HepG2 (cell line): Measurements from ENCODE around the gene THBS1. TPM values are rescaled to one million over a fixed set of nuclear protein-coding genes. Genes with fewer than 3 reads are reported as not detected.
A peak's percentile ranks its signal among the peaks of the same experiment; 100 is the strongest.

ENCODE experiments used
- ARID2 ChIP-seq: sonication (generic); formaldehyde crosslinking; IDR thresholded peaks from 2 replicates; pipeline ENCODE4 v1.8.1; 2022; ENCODE audit warnings: mild to moderate bottlenecking, missing genetic modification reagents, borderline replicate concordance
- ARNT2 ChIP-seq: sonication (generic); formaldehyde crosslinking; IDR thresholded peaks from 2 replicates; pipeline ENCODE4 v1.8.0; 2022; ENCODE audit warnings: mild to moderate bottlenecking, low read depth, missing genetic modification reagents, moderate library complexity
- ASH2L ChIP-seq: fragments of 300-600, 200-600 bp; sonication (generic); IDR thresholded peaks from 2 replicates; pipeline ENCODE4 v1.7.0; 2017; ENCODE audit warnings: low read depth, mild to moderate bottlenecking, moderate library complexity, mixed read lengths, low read length; ENCODE audit not compliant: insufficient read length
- CCDC6 ChIP-seq: sonication (generic); formaldehyde crosslinking; IDR thresholded peaks from 2 replicates; pipeline ENCODE4 v1.8.1; 2022; ENCODE audit warnings: mild to moderate bottlenecking, missing genetic modification reagents, moderate library complexity
- ERF ChIP-seq: IDR thresholded peaks from 2 replicates; pipeline ENCODE4 v1.6.1; 2018; ENCODE audit warnings: missing biosample characterization, missing genetic modification reagents
- FOSL2 ChIP-seq: sonication (generic); formaldehyde crosslinking; IDR thresholded peaks from 2 replicates; pipeline ENCODE4 v1.4.0; 2020; ENCODE audit warnings: missing genetic modification reagents
- GABPA ChIP-seq, 2 experiments: IDR thresholded peaks; 2 replicates each; pipeline ENCODE4 v1.6.1; 2011 to 2016; ENCODE audit warnings: low read depth in 2 of 2, low read length in 1 of 2, missing biosample characterization in 1 of 2, missing genetic modification characterization in 1 of 2
- GTF2F1 ChIP-seq: fragments of 150-350 bp; IDR thresholded peaks from 2 replicates; pipeline ENCODE4 v1.6.1; 2014; ENCODE audit warnings: low read length
- NFYC ChIP-seq: IDR thresholded peaks from 2 replicates; pipeline ENCODE4 v1.6.1; 2016; ENCODE audit warnings: missing genetic modification reagents, missing compliant biosample characterization
- SMARCE1 ChIP-seq: fragments of 450-650 bp; IDR thresholded peaks from 2 replicates; pipeline ENCODE4 v1.6.1; 2017; ENCODE audit warnings: borderline replicate concordance
- SMC3 ChIP-seq: IDR thresholded peaks from 2 replicates; pipeline ENCODE4 v1.6.1; 2011; ENCODE audit warnings: low read length, improper control_type of control experiment
- YEATS2 ChIP-seq: sonication (generic); formaldehyde crosslinking; IDR thresholded peaks from 2 replicates; pipeline ENCODE4 v1.4.0; 2020; ENCODE audit warnings: missing genetic modification reagents, borderline replicate concordance
- ZNF34 ChIP-seq: sonication (generic); formaldehyde crosslinking; IDR thresholded peaks from 2 replicates; pipeline ENCODE4 v1.4.0; 2020; ENCODE audit warnings: mild to moderate bottlenecking, missing genetic modification reagents, borderline replicate concordance
- ZNF441 ChIP-seq: sonication (generic); formaldehyde crosslinking; IDR thresholded peaks from 2 replicates; pipeline ENCODE4 v1.7.0; 2021; ENCODE audit warnings: missing genetic modification reagents, borderline replicate concordance
- ZNF496 ChIP-seq: sonication (generic); formaldehyde crosslinking; IDR thresholded peaks from 2 replicates; pipeline ENCODE4 v1.8.1; 2023; ENCODE audit warnings: mild to moderate bottlenecking, moderate library complexity, missing genetic modification reagents; ENCODE audit not compliant: insufficient replicate concordance
- ZNF777 ChIP-seq: sonication (generic); formaldehyde crosslinking; IDR thresholded peaks from 2 replicates; pipeline ENCODE4 v1.4.0; 2020; ENCODE audit warnings: missing genetic modification reagents
- polyA plus RNA-seq, 8 experiments: library from polyadenylated mRNA; depleted of rRNA in 3 of 8; stranded (reverse) in 7 of 8; unstranded in 1 of 8; fragments of >200 nt; fragmentation: Illumina TruSeq in 4 of 8; extraction: Trizol in 4 of 8; gene quantifications; 2 replicates each; pipeline versions ENCODE4 v1.2.1 to v1.2.3, GENCODE V29; 2011 to 2016; ENCODE audit warnings: low read depth in 4 of 8, missing spikeins in 1 of 8, mixed read lengths in 1 of 8; ENCODE audit not compliant: insufficient read depth in 1 of 8
- total RNA-seq, 5 experiments: library from RNA; depleted of rRNA; stranded (reverse); fragments of >200 nt; fragmentation: Illumina TruSeq; extraction: Trizol; gene quantifications; 2 replicates each; pipeline ENCODE4 v1.2.3, GENCODE V29; 2016; ENCODE audit warnings: low read depth in 1 of 5
- TF ChIP-seq, protein P1 (sequence below), 2 experiments: sonication (generic) in 1 of 2; formaldehyde crosslinking in 1 of 2; IDR thresholded peaks; 2 replicates each; pipeline versions ENCODE4 v1.4.0 to v1.6.1; 2018 to 2020; ENCODE audit warnings: missing genetic modification reagents in 2 of 2, borderline replicate concordance in 1 of 2, low read depth in 1 of 2, mild to moderate bottlenecking in 1 of 2, missing biosample characterization in 1 of 2
- TF ChIP-seq, protein P2 (sequence below): sonication (generic); formaldehyde crosslinking; IDR thresholded peaks from 2 replicates; pipeline ENCODE4 v1.8.0; 2022; ENCODE audit warnings: mild to moderate bottlenecking, missing genetic modification reagents, moderate library complexity
- TF ChIP-seq, protein P3 (sequence below): sonication (generic); formaldehyde crosslinking; conservative IDR thresholded peaks from 2 replicates; pipeline ENCODE4 v1.8.0; 2022; ENCODE audit warnings: mild to moderate bottlenecking, moderate library complexity, missing genetic modification reagents
- TF ChIP-seq, protein P4 (sequence below): sonication (generic); formaldehyde crosslinking; IDR thresholded peaks from 2 replicates; pipeline ENCODE4 v1.4.0; 2020; ENCODE audit warnings: missing genetic modification reagents
- TF ChIP-seq, protein P5 (sequence below): sonication (generic); formaldehyde crosslinking; IDR thresholded peaks from 2 replicates; pipeline ENCODE4 v1.4.0; 2020; ENCODE audit warnings: low read depth, mild to moderate bottlenecking, missing genetic modification reagents

Gene THBS1
- total and polyA plus RNA-seq, 2 of the 13 experiments (the other 11 are each of a cell fraction or from before 2014, with no cell fraction given): 54.7 to 67.1 TPM

DNA sequence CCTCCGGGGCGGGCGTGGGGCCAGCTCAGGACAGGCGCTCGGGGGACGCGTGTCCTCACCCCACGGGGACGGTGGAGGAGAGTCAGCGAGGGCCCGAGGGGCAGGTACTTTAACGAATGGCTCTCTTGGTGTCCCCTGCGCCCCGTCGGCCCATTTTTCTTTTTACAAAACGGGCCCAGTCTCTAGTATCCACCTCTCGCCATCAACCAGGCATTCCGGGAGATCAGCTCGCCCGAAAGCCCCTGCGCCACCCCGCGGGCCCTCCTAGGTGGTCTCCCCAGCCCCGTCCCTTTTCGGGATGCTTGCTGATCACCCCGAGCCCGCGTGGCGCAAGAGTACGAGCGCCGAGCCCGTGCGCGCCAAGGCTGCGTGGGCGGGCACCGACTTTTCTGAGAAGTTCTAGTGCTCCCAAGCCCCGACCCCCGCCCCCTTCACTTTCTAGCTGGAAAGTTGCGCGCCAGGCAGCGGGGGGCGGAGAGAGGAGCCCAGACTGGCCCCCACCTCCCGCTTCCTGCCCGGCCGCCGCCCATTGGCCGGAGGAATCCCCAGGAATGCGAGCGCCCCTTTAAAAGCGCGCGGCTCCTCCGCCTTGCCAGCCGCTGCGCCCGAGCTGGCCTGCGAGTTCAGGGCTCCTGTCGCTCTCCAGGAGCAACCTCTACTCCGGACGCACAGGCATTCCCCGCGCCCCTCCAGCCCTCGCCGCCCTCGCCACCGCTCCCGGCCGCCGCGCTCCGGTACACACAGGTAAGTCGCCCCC lies at the start of gene THBS1 (continued):
- TF ChIP-seq, protein P1, sequence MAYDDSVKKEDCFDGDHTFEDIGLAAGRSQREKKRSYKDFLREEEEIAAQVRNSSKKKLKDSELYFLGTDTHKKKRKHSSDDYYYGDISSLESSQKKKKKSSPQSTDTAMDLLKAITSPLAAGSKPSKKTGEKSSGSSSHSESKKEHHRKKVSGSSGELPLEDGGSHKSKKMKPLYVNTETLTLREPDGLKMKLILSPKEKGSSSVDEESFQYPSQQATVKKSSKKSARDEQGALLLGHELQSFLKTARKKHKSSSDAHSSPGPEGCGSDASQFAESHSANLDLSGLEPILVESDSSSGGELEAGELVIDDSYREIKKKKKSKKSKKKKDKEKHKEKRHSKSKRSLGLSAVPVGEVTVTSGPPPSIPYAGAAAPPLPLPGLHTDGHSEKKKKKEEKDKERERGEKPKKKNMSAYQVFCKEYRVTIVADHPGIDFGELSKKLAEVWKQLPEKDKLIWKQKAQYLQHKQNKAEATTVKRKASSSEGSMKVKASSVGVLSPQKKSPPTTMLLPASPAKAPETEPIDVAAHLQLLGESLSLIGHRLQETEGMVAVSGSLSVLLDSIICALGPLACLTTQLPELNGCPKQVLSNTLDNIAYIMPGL (CRISPR knock-in tag; IDR thresholded peaks at IDR 0.05; ENCODE audit: borderline replicate concordance in 1 of 2, low read depth in 1 of 2): peak; percentile 27 to 60; a peak in 3 of 4 replicates
- TF ChIP-seq SMARCE1 (no peak), ARNT2 (CRISPR knock-in tag) (peak; percentile 77; the same call in 1 of the 2 replicates), CCDC6 (CRISPR knock-in tag) (peak; percentile 30; the same call in 1 of the 2 replicates), ZNF441 (CRISPR knock-in tag) (0 out of 2 replicates have a peak, but pooled peaks have one; percentile 58), SMC3 (no peak), ZNF777 (peak; percentile 97), ARID2 (CRISPR knock-in tag) (peak; percentile 74; the same call in 1 of the 2 replicates), ASH2L (peak; percentile 18), GTF2F1 (0 out of 2 replicates have a peak, but pooled peaks have one; percentile 29), ERF (CRISPR knock-in tag) (peak; percentile 48; the same call in 1 of the 2 replicates), YEATS2 (0 out of 2 replicates have a peak, but pooled peaks have one; percentile 28), NFYC (peak; percentile 80), ZNF34 (CRISPR knock-in tag) (0 out of 2 replicates have a peak, but pooled peaks have one; percentile 52), ZNF496 (no peak), FOSL2 (peak; percentile 36; the same call in 1 of the 2 replicates), GABPA (IDR thresholded peaks at IDR 0.05; ENCODE audit: low read depth, low read length) (peak; percentile 23; the same call in 1 of the 2 replicates), GABPA (CRISPR knock-in tag; IDR thresholded peaks at IDR 0.05; ENCODE audit: low read depth) (no peak)
- TF ChIP-seq, protein P2, sequence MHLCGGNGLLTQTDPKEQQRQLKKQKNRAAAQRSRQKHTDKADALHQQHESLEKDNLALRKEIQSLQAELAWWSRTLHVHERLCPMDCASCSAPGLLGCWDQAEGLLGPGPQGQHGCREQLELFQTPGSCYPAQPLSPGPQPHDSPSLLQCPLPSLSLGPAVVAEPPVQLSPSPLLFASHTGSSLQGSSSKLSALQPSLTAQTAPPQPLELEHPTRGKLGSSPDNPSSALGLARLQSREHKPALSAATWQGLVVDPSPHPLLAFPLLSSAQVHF (CRISPR knock-in tag): 0 out of 2 replicates have a peak, but pooled peaks have one; percentile 33
- TF ChIP-seq, protein P3, sequence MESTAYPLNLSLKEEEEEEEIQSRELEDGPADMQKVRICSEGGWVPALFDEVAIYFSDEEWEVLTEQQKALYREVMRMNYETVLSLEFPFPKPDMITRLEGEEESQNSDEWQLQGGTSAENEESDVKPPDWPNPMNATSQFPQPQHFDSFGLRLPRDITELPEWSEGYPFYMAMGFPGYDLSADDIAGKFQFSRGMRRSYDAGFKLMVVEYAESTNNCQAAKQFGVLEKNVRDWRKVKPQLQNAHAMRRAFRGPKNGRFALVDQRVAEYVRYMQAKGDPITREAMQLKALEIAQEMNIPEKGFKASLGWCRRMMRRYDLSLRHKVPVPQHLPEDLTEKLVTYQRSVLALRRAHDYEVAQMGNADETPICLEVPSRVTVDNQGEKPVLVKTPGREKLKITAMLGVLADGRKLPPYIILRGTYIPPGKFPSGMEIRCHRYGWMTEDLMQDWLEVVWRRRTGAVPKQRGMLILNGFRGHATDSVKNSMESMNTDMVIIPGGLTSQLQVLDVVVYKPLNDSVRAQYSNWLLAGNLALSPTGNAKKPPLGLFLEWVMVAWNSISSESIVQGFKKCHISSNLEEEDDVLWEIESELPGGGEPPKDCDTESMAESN: peak; percentile 73
- TF ChIP-seq, protein P4, sequence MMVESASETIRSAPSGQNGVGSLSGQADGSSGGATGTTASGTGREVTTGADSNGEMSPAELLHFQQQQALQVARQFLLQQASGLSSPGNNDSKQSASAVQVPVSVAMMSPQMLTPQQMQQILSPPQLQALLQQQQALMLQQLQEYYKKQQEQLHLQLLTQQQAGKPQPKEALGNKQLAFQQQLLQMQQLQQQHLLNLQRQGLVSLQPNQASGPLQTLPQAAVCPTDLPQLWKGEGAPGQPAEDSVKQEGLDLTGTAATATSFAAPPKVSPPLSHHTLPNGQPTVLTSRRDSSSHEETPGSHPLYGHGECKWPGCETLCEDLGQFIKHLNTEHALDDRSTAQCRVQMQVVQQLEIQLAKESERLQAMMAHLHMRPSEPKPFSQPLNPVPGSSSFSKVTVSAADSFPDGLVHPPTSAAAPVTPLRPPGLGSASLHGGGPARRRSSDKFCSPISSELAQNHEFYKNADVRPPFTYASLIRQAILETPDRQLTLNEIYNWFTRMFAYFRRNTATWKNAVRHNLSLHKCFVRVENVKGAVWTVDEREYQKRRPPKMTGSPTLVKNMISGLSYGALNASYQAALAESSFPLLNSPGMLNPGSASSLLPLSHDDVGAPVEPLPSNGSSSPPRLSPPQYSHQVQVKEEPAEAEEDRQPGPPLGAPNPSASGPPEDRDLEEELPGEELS: peak; percentile 48; the same call in 1 of the 2 replicates
- TF ChIP-seq, protein P5, sequence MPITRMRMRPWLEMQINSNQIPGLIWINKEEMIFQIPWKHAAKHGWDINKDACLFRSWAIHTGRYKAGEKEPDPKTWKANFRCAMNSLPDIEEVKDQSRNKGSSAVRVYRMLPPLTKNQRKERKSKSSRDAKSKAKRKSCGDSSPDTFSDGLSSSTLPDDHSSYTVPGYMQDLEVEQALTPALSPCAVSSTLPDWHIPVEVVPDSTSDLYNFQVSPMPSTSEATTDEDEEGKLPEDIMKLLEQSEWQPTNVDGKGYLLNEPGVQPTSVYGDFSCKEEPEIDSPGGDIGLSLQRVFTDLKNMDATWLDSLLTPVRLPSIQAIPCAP (CRISPR knock-in tag): no peak
